GM10266 (cell line): Measurements from ENCODE around the gene SORCS2.

ENCODE experiments used
- DNase-seq: peaks from one replicate; pipeline ENCODE4 v3.0.0; 2012; ENCODE audit errors: extremely low spot score
- CTCF ChIP-seq: IDR thresholded peaks from 2 replicates; pipeline ENCODE4 v1.5.1; 2012; ENCODE audit warnings: mild to moderate bottlenecking, low read depth; ENCODE audit not compliant: control insufficient read depth, insufficient read depth; ENCODE audit errors: missing control alignments

The SORCS2 gene

DNA sequence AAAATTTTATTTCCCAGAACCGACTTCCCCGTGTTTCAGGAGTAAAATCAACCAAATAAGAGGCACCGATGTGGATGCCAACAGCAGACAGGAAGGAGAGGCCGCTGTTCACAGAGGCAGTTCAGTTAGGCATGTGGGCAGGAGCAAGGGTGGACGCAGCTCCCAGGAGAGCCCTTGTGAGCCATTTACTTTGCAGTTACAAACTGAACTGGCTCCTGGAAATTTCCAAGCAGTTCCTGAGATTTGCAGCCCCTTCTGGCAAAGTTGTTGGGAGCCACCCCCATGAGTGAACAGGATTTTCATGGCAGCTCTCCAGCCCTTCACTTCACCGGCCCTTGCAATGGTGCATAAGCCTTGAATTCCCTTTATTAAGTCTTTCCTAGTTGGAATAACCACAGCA, 558.2 kb downstream of the SORCS2 start:
- no peak for DNase-seq
- no peak for TF ChIP-seq CTCF

DNA sequence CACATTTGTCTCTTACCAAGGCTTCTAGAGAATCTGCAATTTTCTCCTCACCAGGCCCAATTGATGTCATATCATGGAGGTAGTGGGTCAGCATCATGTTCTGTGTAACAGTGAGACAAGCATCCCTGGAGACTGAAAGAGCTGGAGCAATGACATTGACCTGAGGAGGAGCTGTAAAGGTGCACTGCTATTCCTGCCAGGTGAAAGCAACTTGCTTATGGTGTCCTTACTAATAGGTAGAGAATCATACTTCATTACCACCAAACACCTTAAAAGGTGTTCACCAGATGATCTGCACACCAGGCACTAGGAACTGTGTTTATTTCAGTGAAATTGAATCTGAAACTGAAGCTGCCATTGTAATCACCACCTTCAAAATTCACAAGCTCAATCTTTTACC, 558.6 kb downstream of the SORCS2 start:
- no peak for TF ChIP-seq CTCF
- no peak for DNase-seq

- TF ChIP-seq CTCF = no peak
- no peak for DNase-seq
Measured at GRCh38 chr4:7752649-7753048, 560.3 kb downstream of the SORCS2 start.

DNA sequence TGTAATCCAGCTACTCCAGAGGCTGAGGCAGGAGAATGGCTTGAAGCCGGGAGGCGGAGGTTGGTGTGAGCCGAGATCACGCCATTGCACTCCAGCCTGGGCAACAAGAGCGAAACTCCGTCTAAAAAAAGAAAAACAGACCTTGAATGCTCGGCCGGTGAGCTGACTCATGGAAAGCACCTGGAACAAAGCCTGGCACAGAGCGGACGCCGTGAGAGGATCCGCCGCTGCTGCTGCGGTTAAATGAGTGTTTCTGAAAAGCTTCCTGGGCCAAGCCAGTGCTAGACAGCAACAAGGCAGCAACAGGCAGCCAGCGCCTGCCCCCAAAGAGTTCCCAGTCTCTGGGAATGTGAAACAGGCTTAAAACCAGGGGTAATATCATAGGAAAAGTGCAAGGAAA, 560.9 kb downstream of the SORCS2 start:
- no peak for DNase-seq
- no peak for TF ChIP-seq CTCF

DNA sequence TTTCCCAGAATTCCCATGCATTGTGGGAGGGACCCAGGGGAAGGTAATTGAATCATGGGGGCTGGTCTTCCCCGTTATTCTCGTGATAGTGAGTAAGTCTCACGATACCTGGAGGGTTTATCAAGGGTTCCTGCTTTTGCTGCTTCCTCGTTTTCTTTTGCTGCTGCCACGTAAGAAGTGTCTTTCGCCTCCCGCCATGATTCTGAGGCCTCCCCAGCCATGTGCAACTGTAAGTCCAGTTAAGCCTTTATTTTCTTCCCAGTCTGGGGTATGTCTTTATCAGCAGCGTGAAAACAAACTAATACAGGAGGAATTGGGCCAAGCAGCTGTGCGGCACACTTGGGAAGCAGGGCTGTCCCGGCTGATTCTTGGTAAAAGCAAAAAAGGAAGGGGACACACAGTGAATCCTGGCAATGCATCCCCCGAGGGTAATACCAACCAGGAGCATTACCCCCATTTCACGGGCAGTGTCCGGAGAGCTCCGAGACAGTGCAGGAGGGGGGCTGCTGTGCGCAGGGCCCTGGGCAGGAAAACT, 561.7 kb downstream of the SORCS2 start:
- no peak for TF ChIP-seq CTCF
- no peak for DNase-seq

DNA sequence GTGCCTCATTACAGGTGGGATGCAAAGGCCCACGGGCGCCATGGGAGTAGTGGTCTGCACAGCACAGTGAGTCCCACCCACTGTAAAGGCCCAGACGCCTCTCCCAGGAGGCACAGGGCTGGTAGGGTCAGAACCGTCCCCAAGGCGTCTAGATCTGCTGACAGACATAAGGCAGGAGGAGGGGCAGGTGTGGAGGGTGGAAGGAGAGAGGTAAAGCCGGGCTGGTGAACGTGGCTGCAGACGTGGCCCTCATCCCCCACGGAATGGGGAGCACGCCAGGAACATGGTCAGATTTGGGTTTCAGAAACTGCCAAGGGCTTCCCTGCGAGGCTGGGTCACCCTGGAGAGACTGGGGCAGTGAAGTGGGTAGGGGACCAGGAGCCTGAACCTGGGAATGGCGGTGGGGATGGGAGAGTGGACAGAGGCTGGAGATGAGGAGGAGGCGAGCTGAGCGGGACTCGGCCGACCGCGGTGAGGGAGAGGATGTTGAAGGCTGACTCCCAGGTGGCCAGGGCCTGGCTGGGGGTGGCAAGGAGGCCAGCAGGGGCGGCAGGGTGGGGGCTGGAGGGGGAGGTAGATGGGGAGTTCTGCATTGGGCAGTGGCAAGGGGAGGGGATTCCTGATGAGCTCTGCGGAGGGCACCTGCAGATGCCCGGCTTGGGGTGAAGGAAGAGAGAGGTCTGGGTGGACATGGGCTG, 562.4 kb downstream of the SORCS2 start:
- DNase-seq = no peak
- TF ChIP-seq CTCF = no peak

- TF ChIP-seq CTCF = no peak
- DNase-seq = no peak
Measured at GRCh38 chr4:7755561-7755960, 563.2 kb downstream of the SORCS2 start.
